Upper lobe of left lung (tissue), 6 donors: Measurements from ENCODE around the gene GTF2A1. TPM values are rescaled to one million over a fixed set of nuclear protein-coding genes. Genes with fewer than 3 reads are reported as not detected.
A peak's percentile ranks its signal among the peaks of the same experiment; 100 is the strongest.
"Not testable (repeated sequence)": the region's sequence is repeated elsewhere in the genome, so short reads cannot be mapped to it uniquely, and the experiment has no call there.

Experiments
- ATAC-seq, 2 donors: fragments of 200-7000 bp; cut with Tn5 transposase; one replicate each; pipeline ENCODE4 v1.9.1; 2022; ENCODE audit warnings: mild to moderate bottlenecking in 2 of 2, moderate library complexity in 2 of 2; ENCODE audit not compliant: low FRiP score in 2 of 2
- DNase-seq, 2 donors: peaks; one replicate each; pipeline ENCODE4 v3.0.0-alpha.2; 2019 to 2020
- H3K27ac ChIP-seq, 4 donors: fragments of 200-600 bp; sonication (generic); one replicate each; pipeline ENCODE4 v1.5.1; 2016 to 2019
- H3K27me3 ChIP-seq, 4 donors: fragments of 200-600 bp; sonication (generic); one replicate each; pipeline ENCODE4 v1.5.1; 2017 to 2019
- H3K36me3 ChIP-seq, 4 donors: fragments of 200-600 bp; sonication (generic); one replicate each; pipeline ENCODE4 v1.5.1; 2016 to 2019
- H3K4me1 ChIP-seq, 4 donors: fragments of 200-600 bp; sonication (generic); one replicate each; pipeline ENCODE4 v1.5.1; 2018 to 2019
- H3K4me3 ChIP-seq, 4 donors: fragments of 200-600 bp; sonication (generic); one replicate each; pipeline ENCODE4 v1.5.1; 2017 to 2019; ENCODE audit warnings: mild to moderate bottlenecking in 2 of 4, moderate library complexity in 1 of 4
- H3K9me3 ChIP-seq, 4 donors: fragments of 200-600 bp; sonication (generic); one replicate each; pipeline ENCODE4 v1.5.1; 2018 to 2019
- CTCF ChIP-seq, 6 experiments: fragments of 450-650 bp in 4 of 6; fragments of 200-600 bp in 2 of 6; sonication (generic) in 2 of 6; IDR thresholded peaks; one replicate each; pipeline ENCODE4 v1.5.1; 2016 to 2019; ENCODE audit warnings: antibody characterized with exemption in 6 of 6
- EP300 ChIP-seq, 4 donors: sonication (generic); formaldehyde crosslinking; IDR thresholded peaks; one replicate each; pipeline ENCODE4 v1.5.1; 2017; ENCODE audit warnings: antibody characterized with exemption in 4 of 4, control low read depth in 2 of 4
- POLR2A ChIP-seq, 4 donors: fragments of 450-650 bp; IDR thresholded peaks; one replicate each; pipeline ENCODE4 v1.5.1; 2016 to 2017; ENCODE audit warnings: antibody characterized with exemption in 4 of 4, mild to moderate bottlenecking in 2 of 4
- POLR2AphosphoS5 ChIP-seq, 2 donors: sonication (generic); formaldehyde crosslinking; IDR thresholded peaks; one replicate each; pipeline ENCODE4 v1.5.1; 2017; ENCODE audit warnings: antibody characterized with exemption in 2 of 2
- WGBS, 2 donors: methylation state at CpG; one replicate each; pipeline ENCODE4 v1.1.5; 2017 to 2018; 5-methylcytosine and 5-hydroxymethylcytosine counted together
- total RNA-seq, 6 donors: library from RNA; depleted of rRNA in 4 of 6; stranded (reverse); fragments of >200 nt in 4 of 6; gene quantifications; one replicate each; pipeline versions ENCODE4 v1.1.0 to v1.2.1, GENCODE V29; 2016 to 2021
- donor health status: DM: no; HTN: no; CAD: no; lungs with moderate emphysema.
- donor health status: DM: no; HTN: yes; CAD: no; lungs with severe emphysema.

GTF2A1 gene
- total RNA-seq, 6 donors from 2014 or later = 17.2 to 31.6 (median 23.7) TPM

GRCh38 chr14:81243499-81243898 lies 22.7 kb upstream of the GTF2A1 start:
- no peaks in the 10 kb centered on the region for H3K4me1 ChIP-seq
- no peak overlapping the region for H3K27ac ChIP-seq
- TF ChIP-seq CTCF (IDR thresholded peaks at IDR 0.05) (no peak), POLR2AphosphoS5 (IDR thresholded peaks at IDR 0.05) (no peak), POLR2A (IDR thresholded peaks at IDR 0.05) (no peak), EP300 (IDR thresholded peaks at IDR 0.05) (no peak)
- 83 to 84% methylated on average over 2 of the region's 2 CpGs for WGBS, 2 donors
- ATAC-seq (no peak), DNase-seq (no peak)
- no peak overlapping the region for H3K4me3 ChIP-seq
- H3K9me3 ChIP-seq = no peaks in the 10 kb centered on the region
- no peaks in the 10 kb centered on the region for H3K36me3 ChIP-seq
- H3K27me3 ChIP-seq = no peaks in the 10 kb centered on the region

- 79 to 88% methylated on average over 1 to 2 of the region's 2 CpGs for WGBS, 2 donors
Measured at GRCh38 chr14:81236849-81237248, 16.1 kb upstream of the GTF2A1 start.

GRCh38 chr14:81236138-81236537 lies 15.4 kb upstream of the GTF2A1 start:
- DNase-seq = peak in 1 of 2 donors; percentile 68
- Histone ChIP-seq H3K4me1 (no peaks in the 10 kb centered on the region), H3K27me3 (no peaks in the 10 kb centered on the region), H3K36me3 (no peaks in the 10 kb centered on the region), H3K9me3 (peaks cover 0 to 3% (median 0%) of the 10 kb centered on the region in 4 donors), H3K4me3 (no peak overlapping the region), H3K27ac (no peak overlapping the region)
- TF ChIP-seq POLR2AphosphoS5 (IDR thresholded peaks at IDR 0.05) (no peak), CTCF (IDR thresholded peaks at IDR 0.05) (no peak), EP300 (IDR thresholded peaks at IDR 0.05) (no peak), POLR2A (IDR thresholded peaks at IDR 0.05) (no peak)
- ATAC-seq = no peak
- WGBS, 2 donors = 90% methylated on average over 14 of the region's 20 CpGs; no CpG with 5 or more reads in 1 of the 2 donors

More at GRCh38 chr14:81236849-81237248, 16.1 kb upstream of the GTF2A1 start:
- H3K27me3 ChIP-seq, DNase-seq, H3K4me1 ChIP-seq, H3K36me3 ChIP-seq, ATAC-seq, H3K27ac ChIP-seq, H3K4me3 ChIP-seq, H3K9me3 ChIP-seq: not testable (repeated sequence)

- no peak for TF ChIP-seq CTCF (IDR thresholded peaks at IDR 0.05)
- no peak for TF ChIP-seq POLR2AphosphoS5 (IDR thresholded peaks at IDR 0.05)
- TF ChIP-seq POLR2A (IDR thresholded peaks at IDR 0.05) = no peak
- no peak for TF ChIP-seq EP300 (IDR thresholded peaks at IDR 0.05)
- H3K27me3 ChIP-seq = no peaks in the 10 kb centered on the region
- H3K4me1 ChIP-seq = no peaks in the 10 kb centered on the region
- no peak for DNase-seq
- no peak for ATAC-seq
- H3K9me3 ChIP-seq = peaks cover 0 to 3% (median 0%) of the 10 kb centered on the region in 4 donors
- H3K4me3 ChIP-seq = no peak overlapping the region
- 60 to 81% methylated on average over 2 of the region's 2 CpGs for WGBS, 2 donors
- H3K36me3 ChIP-seq = no peaks in the 10 kb centered on the region
- H3K27ac ChIP-seq = no peak overlapping the region
Measured at GRCh38 chr14:81235096-81235495, 14.3 kb upstream of the GTF2A1 start.

- no peaks in the 10 kb centered on the region for H3K4me1 ChIP-seq
- H3K27me3 ChIP-seq = no peaks in the 10 kb centered on the region
- no peak overlapping the region for H3K4me3 ChIP-seq
- no peaks in the 10 kb centered on the region for H3K36me3 ChIP-seq
- no peak overlapping the region for H3K27ac ChIP-seq
- peaks cover 0 to 3% (median 0%) of the 10 kb centered on the region in 4 donors for H3K9me3 ChIP-seq
- DNase-seq (no peak), ATAC-seq (no peak)
- TF ChIP-seq POLR2A (IDR thresholded peaks at IDR 0.05) (no peak), CTCF (IDR thresholded peaks at IDR 0.05) (no peak), EP300 (IDR thresholded peaks at IDR 0.05) (no peak), POLR2AphosphoS5 (IDR thresholded peaks at IDR 0.05) (no peak)
Measured at GRCh38 chr14:81234278-81234677, 13.5 kb upstream of the GTF2A1 start.
